NCI-H1048 (cell line): ENCODE results near the gene TNFRSF19.

Experiments
- DNase-seq: peaks from one replicate; lab custom pipeline; 2025; lab: John Stamatoyannopoulos, UW

Gene TNFRSF19

GRCh38 chr13:23684647-23685046, 114.4 kb downstream of the TNFRSF19 start:
- no peak for DNase-seq

- DNase-seq, result no peak
Measured at GRCh38 chr13:23685416-23685815, 115.2 kb downstream of the TNFRSF19 start.

GRCh38 chr13:23686948-23687347, 116.7 kb downstream of the TNFRSF19 start:
- no peak for DNase-seq

- DNase-seq, result no peak
Measured at GRCh38 chr13:23687614-23688013, 117.4 kb downstream of the TNFRSF19 start.

GRCh38 chr13:23688336-23688735, 118.1 kb downstream of the TNFRSF19 start:
- DNase-seq, result no peak

GRCh38 chr13:23690668-23691067, 120.5 kb downstream of the TNFRSF19 start:
- DNase-seq, result no peak

- DNase-seq, result no peak
Measured at GRCh38 chr13:23692816-23693215, 122.6 kb downstream of the TNFRSF19 start.

GRCh38 chr13:23695196-23695595, 125.0 kb downstream of the TNFRSF19 start:
- DNase-seq, result no peak

GRCh38 chr13:23695711-23696464, 125.7 kb downstream of the TNFRSF19 start:
- no peak for DNase-seq

- DNase-seq, result no peak
Measured at GRCh38 chr13:23696610-23697009, 126.4 kb downstream of the TNFRSF19 start.

GRCh38 chr13:23697772-23698313, 127.6 kb downstream of the TNFRSF19 start:
- no peak for DNase-seq

- no peak for DNase-seq
Measured at GRCh38 chr13:23699271-23699670, 129.1 kb downstream of the TNFRSF19 start.

GRCh38 chr13:23701186-23701585, 131.0 kb downstream of the TNFRSF19 start:
- no peak for DNase-seq

- no peak for DNase-seq
Measured at GRCh38 chr13:23701636-23702035, 131.4 kb downstream of the TNFRSF19 start.

GRCh38 chr13:23703246-23703860, 133.1 kb downstream of the TNFRSF19 start:
- no peak for DNase-seq

GRCh38 chr13:23705583-23705982, 135.4 kb downstream of the TNFRSF19 start:
- no peak for DNase-seq

GRCh38 chr13:23707674-23708073, 137.5 kb downstream of the TNFRSF19 start:
- no peak for DNase-seq

- DNase-seq, result no peak
Measured at GRCh38 chr13:23709536-23709935, 139.3 kb downstream of the TNFRSF19 start.

GRCh38 chr13:23710366-23710765, 140.2 kb downstream of the TNFRSF19 start:
- DNase-seq, result no peak

- DNase-seq, result no peak
Measured at GRCh38 chr13:23711355-23711754, 141.1 kb downstream of the TNFRSF19 start.

GRCh38 chr13:23714672-23715071, 144.5 kb downstream of the TNFRSF19 start:
- DNase-seq, result no peak

- DNase-seq, result no peak
Measured at GRCh38 chr13:23715092-23715761, 145.0 kb downstream of the TNFRSF19 start.

- no peak for DNase-seq
Measured at GRCh38 chr13:23715762-23716235, 145.6 kb downstream of the TNFRSF19 start.
